ENCODE data around the gene GPC6.

GPC6 gene

DNA sequence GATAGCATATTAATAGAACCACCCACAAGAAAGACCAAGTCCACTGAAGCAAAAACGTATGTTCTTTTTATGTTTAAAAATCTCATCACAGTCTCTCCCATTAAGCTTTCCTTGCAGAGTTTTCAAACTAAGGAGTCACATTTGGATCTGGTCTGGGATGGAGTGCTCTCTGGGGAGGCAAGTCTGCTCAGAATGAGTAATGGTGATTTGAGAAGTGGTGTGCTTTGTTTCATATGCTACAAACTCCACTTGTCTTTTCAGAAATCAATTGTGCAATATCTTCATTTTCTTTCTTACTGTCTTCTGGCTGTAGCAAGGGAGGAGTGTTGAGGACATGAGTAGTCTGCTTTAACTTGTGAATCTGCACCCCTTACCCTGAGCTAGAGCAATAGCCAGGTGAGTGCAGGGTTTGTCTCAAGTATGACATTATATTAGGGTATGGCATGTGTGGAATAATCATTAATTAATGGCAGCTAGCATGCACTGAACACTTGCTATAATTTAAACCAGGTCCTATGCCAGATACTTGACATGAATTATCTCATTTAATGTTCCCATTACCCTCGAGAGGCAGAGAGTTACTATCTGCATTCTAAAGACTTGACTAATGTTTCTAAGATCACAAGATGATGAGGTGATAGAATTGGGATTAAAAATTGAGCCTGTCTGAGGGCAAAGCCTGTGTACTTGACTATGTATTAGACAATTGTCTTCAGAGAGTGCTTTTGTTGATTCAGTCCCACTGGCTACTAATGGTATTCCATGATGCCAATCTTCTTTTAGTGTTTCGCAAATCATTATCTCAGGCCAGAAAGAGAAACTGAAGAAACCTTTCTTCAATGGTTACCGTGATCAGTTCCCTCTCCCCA is 171.8 kb downstream of the GPC6 start:
- no peak for DNase-seq (ENCODE audit: low read depth)
- H3K4me3 ChIP-seq (ENCODE audit: low read depth, low read length): no peak overlapping the region
- TF ChIP-seq MYC (IDR thresholded peaks at IDR 0.05; ENCODE audit: low read depth, low read length): no peak
- TF ChIP-seq, protein P1, sequence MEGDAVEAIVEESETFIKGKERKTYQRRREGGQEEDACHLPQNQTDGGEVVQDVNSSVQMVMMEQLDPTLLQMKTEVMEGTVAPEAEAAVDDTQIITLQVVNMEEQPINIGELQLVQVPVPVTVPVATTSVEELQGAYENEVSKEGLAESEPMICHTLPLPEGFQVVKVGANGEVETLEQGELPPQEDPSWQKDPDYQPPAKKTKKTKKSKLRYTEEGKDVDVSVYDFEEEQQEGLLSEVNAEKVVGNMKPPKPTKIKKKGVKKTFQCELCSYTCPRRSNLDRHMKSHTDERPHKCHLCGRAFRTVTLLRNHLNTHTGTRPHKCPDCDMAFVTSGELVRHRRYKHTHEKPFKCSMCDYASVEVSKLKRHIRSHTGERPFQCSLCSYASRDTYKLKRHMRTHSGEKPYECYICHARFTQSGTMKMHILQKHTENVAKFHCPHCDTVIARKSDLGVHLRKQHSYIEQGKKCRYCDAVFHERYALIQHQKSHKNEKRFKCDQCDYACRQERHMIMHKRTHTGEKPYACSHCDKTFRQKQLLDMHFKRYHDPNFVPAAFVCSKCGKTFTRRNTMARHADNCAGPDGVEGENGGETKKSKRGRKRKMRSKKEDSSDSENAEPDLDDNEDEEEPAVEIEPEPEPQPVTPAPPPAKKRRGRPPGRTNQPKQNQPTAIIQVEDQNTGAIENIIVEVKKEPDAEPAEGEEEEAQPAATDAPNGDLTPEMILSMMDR (IDR thresholded peaks at IDR 0.05; ENCODE audit: low read depth, low read length): no peak
- no peak for TF ChIP-seq POLR2A (IDR thresholded peaks at IDR 0.05; ENCODE audit: extremely low read depth, insufficient read length)
- TF ChIP-seq, protein P2, sequence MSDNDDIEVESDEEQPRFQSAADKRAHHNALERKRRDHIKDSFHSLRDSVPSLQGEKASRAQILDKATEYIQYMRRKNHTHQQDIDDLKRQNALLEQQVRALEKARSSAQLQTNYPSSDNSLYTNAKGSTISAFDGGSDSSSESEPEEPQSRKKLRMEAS (IDR thresholded peaks at IDR 0.05; ENCODE audit: low read depth, low read length): no peak

DNA sequence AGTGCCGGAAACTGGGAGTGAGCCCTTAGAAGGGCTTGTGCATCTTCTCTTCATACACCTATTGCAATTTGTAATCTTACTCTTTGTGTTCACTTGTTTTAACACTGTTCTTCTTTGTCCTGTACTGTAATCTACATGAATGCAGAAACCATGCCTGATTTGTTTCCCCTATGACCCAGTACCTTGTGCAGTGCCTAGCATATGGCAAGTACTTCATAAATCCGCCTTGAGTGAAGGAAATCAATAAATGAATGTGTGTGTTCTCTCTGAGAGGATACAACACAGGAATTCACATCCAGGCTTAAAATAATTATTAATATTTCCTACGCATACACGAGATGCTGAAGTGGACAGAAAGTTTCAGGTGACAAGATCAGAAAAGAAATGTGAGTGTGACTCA is 172.6 kb downstream of the GPC6 start:
- H3K4me3 ChIP-seq (ENCODE audit: low read depth, low read length): no peak overlapping the region
- TF ChIP-seq, protein P2 (IDR thresholded peaks at IDR 0.05; ENCODE audit: low read depth, low read length): no peak
- TF ChIP-seq, protein P1 (IDR thresholded peaks at IDR 0.05; ENCODE audit: low read depth, low read length): no peak
- no peak for TF ChIP-seq POLR2A (IDR thresholded peaks at IDR 0.05; ENCODE audit: extremely low read depth, insufficient read length)
- TF ChIP-seq MYC (IDR thresholded peaks at IDR 0.05; ENCODE audit: low read depth, low read length): no peak
- DNase-seq (ENCODE audit: low read depth): no peak

DNA sequence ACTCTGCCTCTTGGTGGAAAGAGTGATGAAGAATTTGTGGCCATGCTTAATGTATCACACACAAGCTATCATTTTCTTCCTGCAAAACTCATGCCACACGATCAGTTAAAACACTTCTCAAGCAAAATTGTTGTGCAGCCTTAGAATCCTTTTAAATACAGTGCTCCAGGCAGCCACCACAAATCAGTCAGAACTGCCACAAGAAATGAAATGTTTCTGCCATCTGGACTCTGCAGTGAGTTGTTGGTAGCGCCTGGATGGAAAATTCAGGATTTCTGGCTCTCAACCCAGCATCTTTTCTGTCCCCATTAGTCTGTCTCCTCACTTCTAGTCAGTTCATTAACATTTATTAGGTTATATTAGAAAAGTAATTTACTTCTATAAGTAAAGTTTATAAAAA is 179.5 kb downstream of the GPC6 start:
- DNase-seq (ENCODE audit: low read depth): no peak
- TF ChIP-seq, protein P2 (IDR thresholded peaks at IDR 0.05; ENCODE audit: low read depth, low read length): no peak
- H3K4me3 ChIP-seq (ENCODE audit: low read depth, low read length): no peak overlapping the region

DNA sequence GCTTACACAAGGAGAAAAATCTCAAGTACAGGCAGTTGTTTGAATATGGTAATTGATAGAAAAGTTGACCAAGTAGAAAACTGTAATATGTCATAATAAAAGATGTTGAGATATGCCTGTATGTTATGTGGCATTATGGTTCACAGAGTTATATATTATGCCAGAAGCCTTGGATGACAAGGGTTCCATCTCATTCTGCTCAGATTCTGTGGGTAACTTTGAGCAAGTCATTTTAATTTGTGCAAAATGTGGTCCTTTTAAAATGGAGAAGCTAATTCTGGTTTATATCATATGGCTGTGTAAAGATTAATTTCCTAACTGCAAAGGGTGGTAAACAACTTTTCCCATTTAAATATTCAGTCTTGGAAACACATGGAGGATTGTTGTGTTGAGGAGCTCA is 180.9 kb downstream of the GPC6 start:
- TF ChIP-seq, protein P2 (IDR thresholded peaks at IDR 0.05; ENCODE audit: low read depth, low read length): no peak
- TF ChIP-seq, protein P1 (IDR thresholded peaks at IDR 0.05; ENCODE audit: low read depth, low read length): no peak
- H3K4me3 ChIP-seq (ENCODE audit: low read depth, low read length): no peak overlapping the region
- no peak for DNase-seq (ENCODE audit: low read depth)

DNA sequence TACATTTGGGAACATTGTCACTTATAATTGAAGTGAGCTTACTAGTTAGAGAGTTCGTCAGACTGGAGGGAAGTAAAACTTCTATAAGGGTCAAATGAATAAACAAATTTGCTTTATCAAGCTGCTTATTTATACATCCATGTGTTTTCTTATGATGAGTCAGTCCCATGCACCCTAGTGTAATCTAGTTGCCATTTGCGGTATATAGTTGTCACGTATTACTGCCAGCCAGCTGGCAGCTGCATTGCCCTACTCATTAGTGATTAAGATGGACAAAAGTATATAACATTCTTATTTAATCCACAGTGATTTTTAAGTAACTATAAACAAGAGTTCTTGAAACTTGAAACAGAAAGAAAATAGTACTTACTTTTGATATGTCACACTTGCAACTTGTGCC is 182.4 kb downstream of the GPC6 start:
- DNase-seq (ENCODE audit: low read depth): no peak
- H3K4me3 ChIP-seq (ENCODE audit: low read depth, low read length): no peak overlapping the region
- TF ChIP-seq POLR2A (IDR thresholded peaks at IDR 0.05; ENCODE audit: extremely low read depth, insufficient read length): no peak
- TF ChIP-seq, protein P1 (IDR thresholded peaks at IDR 0.05; ENCODE audit: low read depth, low read length): no peak
- no peak for TF ChIP-seq MYC (IDR thresholded peaks at IDR 0.05; ENCODE audit: low read depth, low read length)
- TF ChIP-seq, protein P2 (IDR thresholded peaks at IDR 0.05; ENCODE audit: low read depth, low read length): no peak

DNA sequence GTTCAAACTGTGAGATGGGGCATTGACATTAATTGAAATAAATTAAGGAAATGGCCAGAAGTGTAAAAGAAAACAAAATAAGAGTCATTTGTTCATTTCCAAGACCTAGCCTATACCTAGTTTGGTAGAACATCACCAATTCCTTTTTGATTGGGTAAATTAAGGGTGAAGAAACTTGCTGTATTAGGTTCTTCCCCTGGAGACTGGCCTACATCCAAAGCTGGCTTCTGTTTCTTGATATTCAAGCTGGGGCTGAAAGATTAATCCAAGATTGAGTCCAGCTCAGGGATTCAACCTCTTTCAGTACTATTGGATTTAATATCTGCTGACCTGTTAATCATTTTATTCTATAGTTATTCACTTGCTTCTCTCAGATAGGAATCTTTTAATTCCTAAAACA is 183.2 kb downstream of the GPC6 start:
- no peak for TF ChIP-seq POLR2A (IDR thresholded peaks at IDR 0.05; ENCODE audit: extremely low read depth, insufficient read length)
- TF ChIP-seq, protein P1 (IDR thresholded peaks at IDR 0.05; ENCODE audit: low read depth, low read length): no peak
- TF ChIP-seq MYC (IDR thresholded peaks at IDR 0.05; ENCODE audit: low read depth, low read length): no peak
- TF ChIP-seq, protein P2 (IDR thresholded peaks at IDR 0.05; ENCODE audit: low read depth, low read length): no peak
- DNase-seq (ENCODE audit: low read depth): no peak
- H3K4me3 ChIP-seq (ENCODE audit: low read depth, low read length): no peak overlapping the region

Measured in NB4 (cell line).